Stimulated activated memory B cell treated with anti-CD40 and anti-IgM and Interleukin-4, amounts not matched to agents 10 μg/mL and 1 μg/mL and 100 μg/mL, for 72 hours (primary cell): ENCODE results near the gene DNPH1.

Experiments used
- ATAC-seq: fragments of 150-1000 bp; cut with Tn5 transposase; 2 replicates; pipeline ENCODE4 v1.10.0; 2021
- H3K27ac Mint-ChIP-seq: one replicate; pipeline ENCODE4 v1.8.0; 2022; ENCODE audit warnings: mild to moderate bottlenecking, mixed read lengths
- H3K27me3 Mint-ChIP-seq: one replicate; pipeline ENCODE4 v1.8.0; 2022; ENCODE audit warnings: mixed read lengths
- H3K36me3 Mint-ChIP-seq: one replicate; pipeline ENCODE4 v1.8.0; 2022; ENCODE audit warnings: mixed read lengths
- H3K4me1 Mint-ChIP-seq: one replicate; pipeline ENCODE4 v1.8.0; 2022; ENCODE audit warnings: mixed read lengths
- H3K4me3 Mint-ChIP-seq: one replicate; pipeline ENCODE4 v1.8.0; 2022; ENCODE audit warnings: mild to moderate bottlenecking, moderate library complexity, mixed read lengths
- H3K9me3 Mint-ChIP-seq: one replicate; pipeline ENCODE4 v1.8.0; 2022; ENCODE audit warnings: mixed read lengths

The DNPH1 gene

GRCh38 chr6:43228951-43229802 lies at the start of gene DNPH1:
TSS of gene DNPH1 (minus strand) at chr6:43229481. CDS start at chr6:43229456, 25 bp downstream.
- peak within 1 kb of the TSS; percentile 89 for H3K27ac Mint-ChIP-seq
- H3K9me3 Mint-ChIP-seq = no peaks in the 10 kb centered on the region
- peak; percentile 89 for ATAC-seq
- H3K36me3 Mint-ChIP-seq = peaks cover 18% of the 10 kb centered on the region
- peaks cover 52% of the 10 kb centered on the region for H3K4me1 Mint-ChIP-seq
- H3K27me3 Mint-ChIP-seq = peaks cover 24% of the 10 kb centered on the region
- H3K4me3 Mint-ChIP-seq = peak within 1 kb of the TSS; percentile 89

DNA sequence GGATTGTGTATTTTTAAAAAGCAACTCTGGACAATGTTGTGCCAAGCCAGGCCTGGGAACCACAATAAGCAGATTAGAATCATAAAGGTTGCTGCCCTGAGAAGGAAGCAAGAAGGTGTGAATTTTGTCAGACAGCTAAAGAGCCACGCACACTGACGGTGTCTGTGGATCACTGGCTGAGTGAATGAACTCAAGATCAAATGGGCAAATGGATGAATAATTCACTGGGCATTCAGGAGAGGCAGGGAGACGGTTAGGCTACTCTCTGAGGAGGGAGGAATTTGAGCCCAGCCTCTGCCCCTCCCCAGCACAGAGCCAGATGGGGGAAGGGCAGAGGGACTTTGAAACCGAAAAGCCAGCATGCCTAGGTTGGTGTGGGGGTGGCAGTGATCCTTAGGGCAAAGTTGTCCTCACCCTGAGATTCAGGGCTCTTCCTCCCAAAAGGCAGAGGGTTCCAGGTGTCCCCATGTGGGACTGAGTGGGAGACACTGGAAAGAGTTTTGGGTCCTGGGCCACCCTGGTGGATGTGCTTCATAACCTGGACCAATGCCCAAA lies 49.3 kb upstream of the DNPH1 start:
- Mint-ChIP-seq H3K27me3 (peaks cover 84% of the 10 kb centered on the region), H3K4me1 (peaks cover 29% of the 10 kb centered on the region), H3K9me3 (no peaks in the 10 kb centered on the region), H3K27ac (no peak overlapping the region), H3K36me3 (no peaks in the 10 kb centered on the region), H3K4me3 (no peak overlapping the region)
- ATAC-seq = no peak

DNA sequence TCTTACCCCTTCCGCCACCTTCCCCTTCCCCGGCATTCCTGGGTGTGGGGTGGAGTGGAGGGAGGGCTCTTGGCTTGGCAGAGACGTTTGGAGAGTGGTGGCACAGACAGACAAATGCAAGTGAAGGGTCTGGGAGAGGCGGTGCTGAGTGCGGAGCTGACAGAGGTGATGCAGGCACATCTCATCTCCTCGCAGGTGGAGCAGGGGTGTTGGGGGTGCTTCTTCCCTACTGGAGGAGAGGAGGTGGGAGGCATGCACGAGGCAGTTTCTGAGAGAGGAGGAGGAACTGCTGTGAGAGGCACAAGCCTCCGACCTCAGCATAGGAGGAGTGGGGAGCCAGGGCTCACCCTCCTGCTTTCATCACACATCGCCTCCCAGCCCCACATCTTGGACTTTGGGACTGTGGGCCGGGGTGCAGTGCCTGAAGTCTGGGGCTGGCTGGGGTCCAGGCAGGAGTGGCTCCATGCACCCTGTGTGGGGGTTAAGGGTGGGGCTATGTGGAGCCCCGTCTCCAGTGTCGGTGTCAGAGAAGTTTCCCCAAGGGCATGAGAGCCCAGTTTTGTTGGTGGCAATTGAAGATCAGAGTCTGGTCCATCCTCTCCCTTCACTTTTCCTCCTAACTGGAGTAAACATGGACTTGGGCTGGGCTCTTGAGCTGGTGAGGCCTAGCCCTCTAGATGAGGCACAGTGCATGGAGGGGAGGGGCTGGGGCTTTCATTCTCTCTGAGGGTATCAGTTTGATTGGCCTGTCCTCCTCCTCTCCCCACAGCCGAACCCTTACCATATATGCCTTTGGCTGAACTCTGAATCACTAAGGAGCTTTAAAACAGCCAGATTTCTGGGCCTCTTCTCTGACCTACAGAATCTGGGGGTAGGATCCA lies 48.6 kb upstream of the DNPH1 start:
- Mint-ChIP-seq H3K4me3 (no peak overlapping the region), H3K36me3 (no peaks in the 10 kb centered on the region), H3K9me3 (no peaks in the 10 kb centered on the region), H3K27ac (no peak overlapping the region), H3K4me1 (peaks cover 27% of the 10 kb centered on the region), H3K27me3 (peaks cover 81% of the 10 kb centered on the region)
- no peak for ATAC-seq

GRCh38 chr6:43277306-43277642 lies 48.0 kb upstream of the DNPH1 start:
- Mint-ChIP-seq H3K4me3 (no peak overlapping the region), H3K27ac (no peak overlapping the region), H3K4me1 (peaks cover 23% of the 10 kb centered on the region), H3K27me3 (peaks cover 76% of the 10 kb centered on the region), H3K9me3 (no peaks in the 10 kb centered on the region), H3K36me3 (no peaks in the 10 kb centered on the region)
- no peak for ATAC-seq

GRCh38 chr6:43276577-43277305 lies 47.5 kb upstream of the DNPH1 start:
- ATAC-seq = no peak
- Mint-ChIP-seq H3K27me3 (peaks cover 76% of the 10 kb centered on the region), H3K27ac (peak overlapping the region; percentile 31), H3K4me1 (peaks cover 28% of the 10 kb centered on the region), H3K4me3 (peak overlapping the region; percentile 59), H3K9me3 (no peaks in the 10 kb centered on the region), H3K36me3 (no peaks in the 10 kb centered on the region)

DNA sequence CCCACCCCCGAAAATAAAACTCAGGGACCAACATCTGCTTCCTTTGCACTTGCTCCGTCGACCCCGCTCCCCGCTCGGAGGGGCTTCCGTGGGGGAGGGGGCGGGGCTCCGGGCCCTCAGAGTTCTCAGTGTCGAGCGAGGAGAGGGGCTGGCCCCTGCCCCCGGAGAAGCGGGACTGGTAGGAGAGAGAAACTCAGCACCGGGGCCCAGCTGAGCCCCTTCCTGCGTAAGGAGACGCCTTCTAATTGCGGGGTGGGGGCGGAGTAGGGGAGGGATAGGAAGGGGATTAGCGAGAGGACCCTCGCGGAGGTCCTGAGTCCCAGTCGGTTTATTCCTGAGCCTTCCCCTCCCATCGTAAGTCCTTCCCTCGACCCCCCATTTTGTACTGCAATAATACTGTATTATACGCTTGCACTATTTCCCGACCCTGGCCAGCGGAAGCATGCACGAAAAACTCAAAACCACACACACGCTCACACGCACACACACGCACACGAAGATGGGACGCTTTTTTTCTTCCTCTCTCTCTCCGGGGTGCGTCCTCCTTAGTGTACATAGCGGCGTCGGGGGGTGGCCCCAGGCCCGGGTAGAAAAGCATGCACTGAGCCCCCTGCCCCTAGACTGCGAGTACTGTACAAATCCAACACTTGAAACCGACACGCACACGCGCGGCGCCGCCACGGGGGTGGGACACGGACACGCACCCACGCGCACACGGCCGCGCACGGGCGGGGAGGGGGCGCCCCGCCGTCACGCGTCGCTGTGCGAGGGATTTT lies 46.7 kb upstream of the DNPH1 start:
- H3K27ac Mint-ChIP-seq = peak overlapping the region; percentile 31
- ATAC-seq = peak; percentile 46
- no peaks in the 10 kb centered on the region for H3K36me3 Mint-ChIP-seq
- peaks cover 36% of the 10 kb centered on the region for H3K4me1 Mint-ChIP-seq
- H3K4me3 Mint-ChIP-seq = peak overlapping the region; percentile 59
- no peaks in the 10 kb centered on the region for H3K9me3 Mint-ChIP-seq
- peaks cover 69% of the 10 kb centered on the region for H3K27me3 Mint-ChIP-seq

GRCh38 chr6:43274916-43275597 lies 45.8 kb upstream of the DNPH1 start:
- H3K4me1 Mint-ChIP-seq = peaks cover 45% of the 10 kb centered on the region
- H3K9me3 Mint-ChIP-seq = no peaks in the 10 kb centered on the region
- ATAC-seq = peak; percentile 44
- H3K27ac Mint-ChIP-seq = peak overlapping the region; percentile 31
- H3K4me3 Mint-ChIP-seq = peak overlapping the region; percentile 59
- no peaks in the 10 kb centered on the region for H3K36me3 Mint-ChIP-seq
- peaks cover 60% of the 10 kb centered on the region for H3K27me3 Mint-ChIP-seq

GRCh38 chr6:43274127-43274915 lies 45.0 kb upstream of the DNPH1 start:
- Mint-ChIP-seq H3K9me3 (no peaks in the 10 kb centered on the region), H3K4me1 (peaks cover 52% of the 10 kb centered on the region), H3K4me3 (peak overlapping the region; percentile 3), H3K27ac (peak overlapping the region; percentile 31), H3K27me3 (peaks cover 56% of the 10 kb centered on the region), H3K36me3 (no peaks in the 10 kb centered on the region)
- no peak for ATAC-seq

DNA sequence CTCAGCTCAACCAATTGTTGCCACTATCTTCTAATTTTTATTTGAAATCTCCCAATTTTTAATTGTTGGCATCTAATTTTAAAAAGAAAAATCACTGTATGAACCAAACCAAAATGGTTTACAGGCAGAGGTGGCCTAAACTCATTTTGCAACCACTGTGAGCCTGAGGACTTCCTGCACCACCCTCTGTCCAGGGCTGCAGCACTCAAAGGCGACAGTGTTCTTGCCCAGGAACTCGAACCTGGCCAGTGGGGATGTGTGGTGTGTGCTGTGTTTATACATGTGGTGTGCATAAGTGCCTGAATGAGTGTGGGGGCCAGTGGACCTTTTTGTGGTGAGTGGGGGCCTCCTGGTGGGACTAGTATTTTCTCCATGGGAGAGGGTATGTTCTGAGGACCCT lies 44.4 kb upstream of the DNPH1 start:
- no peak overlapping the region for H3K27ac Mint-ChIP-seq
- no peak for ATAC-seq
- H3K4me3 Mint-ChIP-seq = no peak overlapping the region
- H3K27me3 Mint-ChIP-seq = peaks cover 54% of the 10 kb centered on the region
- H3K36me3 Mint-ChIP-seq = no peaks in the 10 kb centered on the region
- peaks cover 59% of the 10 kb centered on the region for H3K4me1 Mint-ChIP-seq
- no peaks in the 10 kb centered on the region for H3K9me3 Mint-ChIP-seq

DNA sequence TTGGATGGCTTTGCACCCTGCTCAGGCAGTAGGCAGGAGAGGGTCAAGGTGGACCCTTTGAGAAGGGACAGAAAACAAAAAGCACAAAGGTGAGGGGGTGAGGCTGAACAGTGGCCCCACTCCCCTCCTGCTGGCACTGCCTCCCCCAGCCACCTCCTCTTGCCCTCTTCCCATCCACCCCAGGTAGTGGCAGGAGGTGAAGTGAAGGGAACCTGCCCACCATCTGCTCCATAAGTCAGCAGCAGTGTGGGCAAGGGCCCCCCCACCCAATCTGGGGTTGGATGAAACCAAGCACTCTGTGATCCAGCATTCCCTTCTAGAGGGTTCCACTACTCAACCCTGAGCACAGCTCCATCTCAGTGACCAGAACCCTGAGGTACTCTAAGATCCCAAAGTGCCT lies 42.7 kb upstream of the DNPH1 start:
- Mint-ChIP-seq H3K27me3 (peaks cover 37% of the 10 kb centered on the region), H3K9me3 (no peaks in the 10 kb centered on the region), H3K4me1 (peaks cover 60% of the 10 kb centered on the region), H3K36me3 (no peaks in the 10 kb centered on the region), H3K27ac (peak overlapping the region; percentile 73), H3K4me3 (peak overlapping the region; percentile 44)
- no peak for ATAC-seq

DNA sequence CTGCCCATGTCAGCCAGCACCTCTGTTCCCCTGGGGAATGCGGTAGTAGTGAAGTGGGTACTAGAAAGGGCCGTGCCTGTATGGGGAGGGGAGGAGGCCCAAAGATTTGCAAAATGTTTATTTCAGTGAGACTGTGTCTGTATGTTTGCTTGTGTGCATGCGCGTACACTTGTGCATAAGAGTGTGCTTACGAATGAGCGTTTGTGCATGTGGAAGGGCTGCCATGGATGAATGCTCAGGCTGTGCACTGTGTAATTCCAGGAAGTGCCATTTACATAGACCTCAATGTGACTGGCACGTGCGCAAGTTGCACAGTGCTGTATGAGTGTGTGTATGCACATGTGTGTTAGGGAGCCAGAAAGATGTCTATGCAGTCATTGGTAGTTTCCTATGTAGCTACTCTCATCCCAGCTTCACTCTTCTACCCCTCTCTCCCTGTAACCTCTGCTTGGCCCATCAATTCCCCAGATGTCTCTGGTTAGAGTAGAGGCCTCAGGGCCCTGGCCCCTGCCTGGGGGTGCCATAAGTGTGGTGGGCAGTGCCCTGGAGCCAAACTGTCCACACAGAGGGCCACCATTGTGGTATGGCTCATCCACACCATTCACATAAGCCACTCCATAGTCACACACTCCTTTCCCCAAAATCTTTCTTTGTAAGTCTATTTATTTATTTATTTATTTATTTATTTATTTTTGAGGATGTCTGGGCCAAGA lies 42.0 kb upstream of the DNPH1 start:
- H3K36me3 Mint-ChIP-seq = no peaks in the 10 kb centered on the region
- H3K27me3 Mint-ChIP-seq = peaks cover 30% of the 10 kb centered on the region

DNA sequence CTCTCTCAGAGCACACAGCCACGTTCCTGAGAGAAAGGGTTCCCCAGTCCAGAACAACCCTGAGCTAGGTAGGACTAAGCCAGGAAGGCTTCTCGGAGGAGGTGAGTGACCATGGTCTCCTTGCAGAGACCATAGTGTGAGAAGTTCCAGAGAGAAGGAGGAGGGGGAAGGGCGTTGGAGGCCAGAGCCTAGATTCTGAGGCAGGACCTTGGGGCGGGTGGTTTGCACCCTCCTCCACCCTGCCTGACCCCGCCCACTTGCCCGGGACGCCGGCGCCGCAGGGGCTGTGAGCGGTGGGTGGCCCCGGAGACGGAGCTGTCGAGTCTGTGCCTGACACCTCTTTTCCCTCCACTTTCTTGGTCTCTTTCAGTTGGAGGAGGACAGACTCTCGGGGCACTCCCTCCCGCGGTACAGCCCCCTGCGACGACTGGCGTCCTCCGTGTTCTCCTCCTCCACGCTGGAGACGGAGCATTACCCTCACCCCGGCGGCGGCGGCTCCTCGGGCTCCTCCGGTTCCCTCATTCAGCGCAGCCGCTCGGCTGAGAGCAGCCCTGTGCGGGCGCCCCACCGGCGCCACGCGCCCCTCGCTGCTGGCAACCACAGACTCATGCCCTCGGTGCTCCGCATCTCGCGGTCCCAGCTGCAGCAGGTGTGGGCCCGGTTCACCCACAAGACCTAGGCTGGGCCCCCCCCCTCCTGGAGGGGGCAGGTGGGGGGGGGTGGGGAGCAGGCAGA lies 40.2 kb upstream of the DNPH1 start:
- no peak for ATAC-seq
- no peaks in the 10 kb centered on the region for H3K36me3 Mint-ChIP-seq
- peak overlapping the region; percentile 57 for H3K4me3 Mint-ChIP-seq
- H3K27ac Mint-ChIP-seq = peak overlapping the region; percentile 73
- H3K4me1 Mint-ChIP-seq = peaks cover 48% of the 10 kb centered on the region
- H3K27me3 Mint-ChIP-seq = peaks cover 15% of the 10 kb centered on the region
- H3K9me3 Mint-ChIP-seq = no peaks in the 10 kb centered on the region

More for the DNA sequence above, 42.0 kb upstream of the DNPH1 start:
- peaks cover 53% of the 10 kb centered on the region for H3K4me1 Mint-ChIP-seq
- peak; percentile 82 for ATAC-seq
- peak overlapping the region; percentile 3 for H3K4me3 Mint-ChIP-seq
- H3K9me3 Mint-ChIP-seq = no peaks in the 10 kb centered on the region
- peak overlapping the region; percentile 73 for H3K27ac Mint-ChIP-seq
